ENCODE data around the gene ZNF689. TPM values are rescaled to one million over a fixed set of nuclear protein-coding genes. Genes with fewer than 3 reads are reported as not detected.
A peak's percentile ranks its signal among the peaks of the same experiment; 100 is the strongest.

Gene ZNF689
- total and polyA plus RNA-seq, 2 of the 13 experiments (the other 11 are each of a cell fraction or from before 2014, with no cell fraction given) = 9.7 to 19.5 TPM

- TF ChIP-seq, protein P1, sequence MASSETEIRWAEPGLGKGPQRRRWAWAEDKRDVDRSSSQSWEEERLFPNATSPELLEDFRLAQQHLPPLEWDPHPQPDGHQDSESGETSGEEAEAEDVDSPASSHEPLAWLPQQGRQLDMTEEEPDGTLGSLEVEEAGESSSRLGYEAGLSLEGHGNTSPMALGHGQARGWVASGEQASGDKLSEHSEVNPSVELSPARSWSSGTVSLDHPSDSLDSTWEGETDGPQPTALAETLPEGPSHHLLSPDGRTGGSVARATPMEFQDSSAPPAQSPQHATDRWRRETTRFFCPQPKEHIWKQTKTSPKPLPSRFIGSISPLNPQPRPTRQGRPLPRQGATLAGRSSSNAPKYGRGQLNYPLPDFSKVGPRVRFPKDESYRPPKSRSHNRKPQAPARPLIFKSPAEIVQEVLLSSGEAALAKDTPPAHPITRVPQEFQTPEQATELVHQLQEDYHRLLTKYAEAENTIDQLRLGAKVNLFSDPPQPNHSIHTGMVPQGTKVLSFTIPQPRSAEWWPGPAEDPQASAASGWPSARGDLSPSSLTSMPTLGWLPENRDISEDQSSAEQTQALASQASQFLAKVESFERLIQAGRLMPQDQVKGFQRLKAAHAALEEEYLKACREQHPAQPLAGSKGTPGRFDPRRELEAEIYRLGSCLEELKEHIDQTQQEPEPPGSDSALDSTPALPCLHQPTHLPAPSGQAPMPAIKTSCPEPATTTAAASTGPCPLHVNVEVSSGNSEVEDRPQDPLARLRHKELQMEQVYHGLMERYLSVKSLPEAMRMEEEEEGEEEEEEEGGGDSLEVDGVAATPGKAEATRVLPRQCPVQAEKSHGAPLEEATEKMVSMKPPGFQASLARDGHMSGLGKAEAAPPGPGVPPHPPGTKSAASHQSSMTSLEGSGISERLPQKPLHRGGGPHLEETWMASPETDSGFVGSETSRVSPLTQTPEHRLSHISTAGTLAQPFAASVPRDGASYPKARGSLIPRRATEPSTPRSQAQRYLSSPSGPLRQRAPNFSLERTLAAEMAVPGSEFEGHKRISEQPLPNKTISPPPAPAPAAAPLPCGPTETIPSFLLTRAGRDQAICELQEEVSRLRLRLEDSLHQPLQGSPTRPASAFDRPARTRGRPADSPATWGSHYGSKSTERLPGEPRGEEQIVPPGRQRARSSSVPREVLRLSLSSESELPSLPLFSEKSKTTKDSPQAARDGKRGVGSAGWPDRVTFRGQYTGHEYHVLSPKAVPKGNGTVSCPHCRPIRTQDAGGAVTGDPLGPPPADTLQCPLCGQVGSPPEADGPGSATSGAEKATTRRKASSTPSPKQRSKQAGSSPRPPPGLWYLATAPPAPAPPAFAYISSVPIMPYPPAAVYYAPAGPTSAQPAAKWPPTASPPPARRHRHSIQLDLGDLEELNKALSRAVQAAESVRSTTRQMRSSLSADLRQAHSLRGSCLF (CRISPR knock-in tag; IDR thresholded peaks at IDR 0.05; ENCODE audit: borderline replicate concordance) = peak; percentile 91; the same call in 1 of the 2 replicates
- TF ChIP-seq ZNF782 (CRISPR knock-in tag; IDR thresholded peaks at IDR 0.05; ENCODE audit: borderline replicate concordance) (peak; percentile 37; the same call in 1 of the 2 replicates), ZNF720 (CRISPR knock-in tag; IDR thresholded peaks at IDR 0.05) (no peak; the same call in 1 of the 2 replicates), PCBP1 (IDR thresholded peaks at IDR 0.05; ENCODE audit: borderline replicate concordance, low read depth, low read length) (peak; percentile 78), JDP2 (CRISPR knock-in tag; IDR thresholded peaks at IDR 0.05; ENCODE audit: borderline replicate concordance) (no peak), TRIM22 (IDR thresholded peaks at IDR 0.05) (no peak), SOX13 (IDR thresholded peaks at IDR 0.05) (no peak), SOX13 (CRISPR knock-in tag; conservative IDR thresholded peaks at IDR 0.05 in 1 of 2, IDR thresholded peaks at IDR 0.05 in 1 of 2) (peak in 1 of 2 experiments; percentile 22; a peak in 2 of 4 replicates), HOMEZ (CRISPR knock-in tag; IDR thresholded peaks at IDR 0.05; ENCODE audit: low read depth) (peak; percentile 70), ZNF615 (CRISPR knock-in tag; IDR thresholded peaks at IDR 0.05; ENCODE audit: borderline replicate concordance) (peak; percentile 97), ESRRA (CRISPR knock-in tag; IDR thresholded peaks at IDR 0.05; ENCODE audit: low read depth) (peak; percentile 73), CREBL2 (CRISPR knock-in tag; IDR thresholded peaks at IDR 0.05; ENCODE audit: borderline replicate concordance) (no peak), DMTF1 (CRISPR knock-in tag; IDR thresholded peaks at IDR 0.05) (0 out of 2 replicates have a peak, but pooled peaks have one; percentile 32), TCF7 (IDR thresholded peaks at IDR 0.05; ENCODE audit: low read depth) (no peak), TGIF2 (CRISPR knock-in tag; IDR thresholded peaks at IDR 0.05) (peak; percentile 69), ZNF766 (CRISPR knock-in tag; IDR thresholded peaks at IDR 0.05; ENCODE audit: borderline replicate concordance) (peak; percentile 76; the same call in 1 of the 2 replicates), ZNF550 (CRISPR knock-in tag; IDR thresholded peaks at IDR 0.05; ENCODE audit: borderline replicate concordance) (0 out of 2 replicates have a peak, but pooled peaks have one; percentile 12)
These were observed at the start of gene ZNF689 (continued) for GRCh38 chr16:30609926-30610839.

Measured in HepG2 (cell line).